C4-2B (cell line): ENCODE data around the gene SLC1A2.

ENCODE experiments used
- CTCF ChIP-seq: fragments of 450-650 bp; conservative IDR thresholded peaks from 2 replicates; pipeline ENCODE4 v1.5.1; 2017; ENCODE audit warnings: mild to moderate bottlenecking
- ZFX ChIP-seq: fragments of 450-650 bp; IDR thresholded peaks from 2 replicates; pipeline ENCODE4 v1.6.1; 2017

- TF ChIP-seq CTCF (no peak), ZFX (no peak)
Observed at GRCh38 chr11:35340715-35341114, 78.6 kb downstream of the SLC1A2 start.
